ENCODE results near the gene ARHGAP32.
"Not testable (repeated sequence)": the region's sequence is repeated elsewhere in the genome, so short reads cannot be mapped to it uniquely, and the experiment has no call there.

ARHGAP32 gene

DNA sequence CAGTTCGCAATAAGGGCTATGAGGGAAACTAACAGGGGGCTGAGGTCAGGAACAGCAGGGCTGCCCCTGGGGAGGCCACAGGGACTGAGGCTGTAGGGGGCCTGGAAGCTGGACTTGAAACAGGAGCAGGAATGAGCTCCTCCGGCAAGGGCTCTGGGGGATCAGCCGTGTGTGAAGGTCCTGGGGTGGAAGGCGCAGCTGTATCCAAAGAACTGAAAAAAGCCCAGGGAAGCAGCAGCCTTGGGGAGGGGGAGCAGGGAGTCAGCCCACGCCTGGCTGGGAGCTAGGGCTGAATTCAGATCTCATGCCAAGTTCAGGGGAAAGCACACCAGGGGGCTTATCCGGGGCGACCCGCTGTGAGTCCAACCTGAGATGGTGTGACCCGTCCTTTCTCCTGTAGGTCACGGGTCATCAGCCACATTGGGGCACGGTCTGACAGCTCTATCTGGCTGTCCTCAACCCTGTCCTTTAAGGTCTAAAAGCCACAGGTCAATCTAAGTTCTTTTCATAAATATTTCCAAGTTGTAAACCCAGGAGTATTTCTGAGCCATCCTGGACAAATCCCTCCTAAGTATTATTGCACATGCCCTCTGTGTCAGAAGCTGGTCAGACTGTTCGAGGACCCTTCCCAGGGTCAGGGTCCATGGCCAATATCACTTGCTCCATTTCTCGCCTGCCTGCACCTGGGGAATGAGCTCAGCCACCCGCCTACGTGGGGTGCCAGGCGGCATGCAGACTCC is 267.4 kb downstream of the ARHGAP32 start:
- Histone ChIP-seq H3K9me3 (ENCODE audit: control insufficient read depth in 5 of 5, low read length in 5 of 5) (no peaks in the 10 kb centered on the region), H3K4me3 (ENCODE audit: low read depth in 1 of 5, low read length in 5 of 5) (no peak overlapping the region), H3K9ac (ENCODE audit: low read length in 5 of 5) (no peak overlapping the region), H3K36me3 (ENCODE audit: control insufficient read depth in 5 of 5, insufficient read depth in 5 of 5, low read length in 5 of 5) (no peaks in the 10 kb centered on the region), H3K27ac (ENCODE audit: low read depth, low read length) (no peak overlapping the region), H3K27me3 (ENCODE audit: control insufficient read depth in 5 of 5, insufficient read depth in 4 of 5, low read length in 5 of 5) (peaks cover 0 to 8% (median 3%) of the 10 kb centered on the region in 5 donors), H3K4me1 (ENCODE audit: control insufficient read depth in 5 of 5, insufficient read depth in 5 of 5, low read length in 5 of 5) (no peaks in the 10 kb centered on the region)

DNA sequence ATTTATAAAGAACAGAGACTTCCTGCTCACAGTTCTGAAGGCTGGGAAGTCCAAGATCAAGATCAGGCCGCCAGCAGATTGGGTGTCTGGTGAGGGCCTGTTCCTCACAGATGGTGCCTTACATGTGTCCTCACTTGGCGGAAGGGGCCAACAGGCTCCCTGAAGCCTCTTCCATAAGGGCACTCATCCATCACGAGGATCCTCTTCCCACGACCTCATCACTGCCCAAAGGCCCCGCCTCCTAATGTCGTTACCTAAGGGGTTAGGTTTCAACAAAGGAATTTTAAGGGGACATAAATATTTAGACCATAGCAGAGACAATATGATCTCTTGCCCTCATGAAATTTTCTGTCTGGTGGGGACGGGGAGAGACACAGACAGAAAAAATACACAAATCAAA is 268.0 kb downstream of the ARHGAP32 start:
- H3K9ac ChIP-seq (ENCODE audit: low read length in 5 of 5): no peak overlapping the region
- H3K4me1 ChIP-seq (ENCODE audit: control insufficient read depth in 5 of 5, insufficient read depth in 5 of 5, low read length in 5 of 5): peaks cover 0 to under 1% (median 0%) of the 10 kb centered on the region in 5 donors
- peaks cover 0 to 6% (median 0%) of the 10 kb centered on the region in 5 donors for H3K27me3 ChIP-seq (ENCODE audit: control insufficient read depth in 5 of 5, insufficient read depth in 4 of 5, low read length in 5 of 5)
- no peak overlapping the region for H3K27ac ChIP-seq (ENCODE audit: low read depth, low read length)
- no peak overlapping the region for H3K4me3 ChIP-seq (ENCODE audit: low read depth in 1 of 5, low read length in 5 of 5)
- no peaks in the 10 kb centered on the region for H3K36me3 ChIP-seq (ENCODE audit: control insufficient read depth in 5 of 5, insufficient read depth in 5 of 5, low read length in 5 of 5)
- no peaks in the 10 kb centered on the region for H3K9me3 ChIP-seq (ENCODE audit: control insufficient read depth in 5 of 5, low read length in 5 of 5)

DNA sequence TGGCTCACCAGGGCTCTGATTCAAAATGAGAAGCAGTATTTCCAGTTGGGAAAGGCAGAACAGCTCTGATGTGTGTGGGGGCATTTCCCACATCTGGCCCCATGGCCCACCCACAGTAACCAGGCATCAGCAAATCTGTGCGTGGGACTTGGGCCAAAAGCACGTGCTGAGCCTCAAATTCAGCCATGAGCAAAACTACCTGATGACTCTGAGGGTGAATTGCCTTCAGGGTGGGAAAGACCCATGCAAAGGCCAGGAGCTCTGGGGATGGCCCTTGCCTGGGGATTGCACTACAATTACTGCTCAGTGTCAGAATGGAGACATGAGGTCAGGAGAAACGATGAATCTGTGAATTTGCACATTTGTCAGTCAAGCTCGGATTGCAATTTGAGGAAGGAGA is 270.3 kb downstream of the ARHGAP32 start:
- Histone ChIP-seq H3K9ac (ENCODE audit: low read length in 5 of 5) (no peak overlapping the region), H3K4me1 (ENCODE audit: control insufficient read depth in 5 of 5, insufficient read depth in 5 of 5, low read length in 5 of 5) (peaks cover 0 to 10% (median 0%) of the 10 kb centered on the region in 5 donors), H3K27ac (ENCODE audit: low read depth, low read length) (no peak overlapping the region), H3K9me3 (ENCODE audit: control insufficient read depth in 5 of 5, low read length in 5 of 5) (no peaks in the 10 kb centered on the region), H3K4me3 (ENCODE audit: low read depth in 1 of 5, low read length in 5 of 5) (no peak overlapping the region), H3K36me3 (ENCODE audit: control insufficient read depth in 5 of 5, insufficient read depth in 5 of 5, low read length in 5 of 5) (no peaks in the 10 kb centered on the region), H3K27me3 (ENCODE audit: control insufficient read depth in 5 of 5, insufficient read depth in 4 of 5, low read length in 5 of 5) (peaks cover 0 to 9% (median 0%) of the 10 kb centered on the region in 5 donors)

DNA sequence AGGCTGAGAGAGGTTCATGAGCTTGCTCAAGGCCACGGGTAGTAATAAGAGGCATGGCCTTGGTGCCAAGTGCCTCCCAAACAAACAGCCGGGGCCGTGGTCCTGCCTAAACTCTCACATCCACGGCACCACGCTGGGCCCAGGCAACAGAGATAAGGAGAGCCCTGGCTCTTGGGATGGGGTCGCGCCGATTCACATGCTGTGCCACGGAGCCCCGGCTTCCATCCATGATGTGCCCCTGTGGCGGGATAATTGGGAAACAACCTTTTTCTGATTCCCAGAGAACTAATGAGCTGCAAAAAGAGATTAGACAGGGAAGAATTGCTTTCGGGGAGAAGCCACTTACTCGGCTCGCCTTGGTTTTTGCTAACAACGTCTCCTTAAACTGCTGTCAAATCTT is 271.5 kb downstream of the ARHGAP32 start:
- peaks cover 0 to 10% (median 0%) of the 10 kb centered on the region in 5 donors for H3K4me1 ChIP-seq (ENCODE audit: control insufficient read depth in 5 of 5, insufficient read depth in 5 of 5, low read length in 5 of 5)
- no peak overlapping the region for H3K4me3 ChIP-seq (ENCODE audit: low read depth in 1 of 5, low read length in 5 of 5)
- H3K27me3 ChIP-seq (ENCODE audit: control insufficient read depth in 5 of 5, insufficient read depth in 4 of 5, low read length in 5 of 5): peaks cover 0 to 6% (median 0%) of the 10 kb centered on the region in 5 donors
- H3K9me3 ChIP-seq (ENCODE audit: control insufficient read depth in 5 of 5, low read length in 5 of 5): no peaks in the 10 kb centered on the region
- no peak overlapping the region for H3K27ac ChIP-seq (ENCODE audit: low read depth, low read length)
- H3K36me3 ChIP-seq (ENCODE audit: control insufficient read depth in 5 of 5, insufficient read depth in 5 of 5, low read length in 5 of 5): no peaks in the 10 kb centered on the region
- no peak overlapping the region for H3K9ac ChIP-seq (ENCODE audit: low read length in 5 of 5)

DNA sequence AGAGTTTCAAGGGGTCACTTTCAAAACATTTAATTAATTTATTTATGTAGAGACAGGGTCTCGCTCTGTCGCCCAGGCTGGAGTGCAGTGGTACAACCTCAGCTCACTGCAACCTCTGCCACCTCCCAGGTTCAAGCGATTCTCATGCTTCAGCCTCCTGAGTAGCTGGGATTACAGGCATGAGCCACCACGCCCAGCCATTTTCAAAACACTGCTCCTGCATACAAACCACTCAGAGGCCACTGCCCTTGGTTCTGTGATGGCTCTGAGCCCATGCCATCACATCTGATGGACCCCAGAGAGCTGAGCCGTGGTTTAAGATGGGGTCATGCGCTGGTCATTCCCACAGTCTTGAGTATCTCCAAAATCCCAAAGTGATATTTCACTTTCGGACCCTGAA is 272.5 kb downstream of the ARHGAP32 start:
- not testable (repeated sequence) for H3K36me3 ChIP-seq (ENCODE audit: control insufficient read depth in 5 of 5, insufficient read depth in 5 of 5, low read length in 5 of 5); H3K27ac ChIP-seq (ENCODE audit: low read depth, low read length); H3K9me3 ChIP-seq (ENCODE audit: control insufficient read depth in 5 of 5, low read length in 5 of 5); H3K4me1 ChIP-seq (ENCODE audit: control insufficient read depth in 5 of 5, insufficient read depth in 5 of 5, low read length in 5 of 5); H3K4me3 ChIP-seq (ENCODE audit: low read depth in 1 of 5, low read length in 5 of 5); H3K9ac ChIP-seq (ENCODE audit: low read length in 5 of 5)
- H3K27me3 ChIP-seq (ENCODE audit: control insufficient read depth in 5 of 5, insufficient read depth in 4 of 5, low read length in 5 of 5): peaks cover 0 to 12% (median 0%) of the 10 kb centered on the region in 5 donors

DNA sequence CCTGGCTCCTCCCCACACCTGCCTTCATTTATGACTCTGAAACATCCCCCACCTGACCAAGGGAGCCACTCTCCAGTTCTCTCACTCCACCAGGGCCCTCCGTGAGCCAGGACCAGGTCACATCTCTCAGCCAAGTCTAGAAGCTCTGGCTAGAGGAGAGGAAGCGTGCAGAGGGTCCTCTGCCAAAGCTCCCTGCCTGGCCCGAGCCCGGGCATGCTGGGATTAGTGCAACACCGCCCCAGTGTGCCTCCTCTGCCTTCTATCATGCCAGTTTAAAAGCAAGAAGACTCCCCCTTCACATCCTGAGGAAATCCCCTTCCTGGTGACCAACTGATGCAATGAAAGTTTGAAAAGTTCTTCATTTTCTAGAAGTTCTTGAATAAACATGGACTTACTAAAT is 272.9 kb downstream of the ARHGAP32 start:
- no peaks in the 10 kb centered on the region for H3K36me3 ChIP-seq (ENCODE audit: control insufficient read depth in 5 of 5, insufficient read depth in 5 of 5, low read length in 5 of 5)
- H3K4me3 ChIP-seq (ENCODE audit: low read depth in 1 of 5, low read length in 5 of 5): no peak overlapping the region
- H3K27ac ChIP-seq (ENCODE audit: low read depth, low read length): no peak overlapping the region
- peaks cover 0 to 13% (median 0%) of the 10 kb centered on the region in 5 donors for H3K27me3 ChIP-seq (ENCODE audit: control insufficient read depth in 5 of 5, insufficient read depth in 4 of 5, low read length in 5 of 5)
- no peaks in the 10 kb centered on the region for H3K9me3 ChIP-seq (ENCODE audit: control insufficient read depth in 5 of 5, low read length in 5 of 5)
- peaks cover 0 to 10% (median 0%) of the 10 kb centered on the region in 5 donors for H3K4me1 ChIP-seq (ENCODE audit: control insufficient read depth in 5 of 5, insufficient read depth in 5 of 5, low read length in 5 of 5)
- H3K9ac ChIP-seq (ENCODE audit: low read length in 5 of 5): no peak overlapping the region

DNA sequence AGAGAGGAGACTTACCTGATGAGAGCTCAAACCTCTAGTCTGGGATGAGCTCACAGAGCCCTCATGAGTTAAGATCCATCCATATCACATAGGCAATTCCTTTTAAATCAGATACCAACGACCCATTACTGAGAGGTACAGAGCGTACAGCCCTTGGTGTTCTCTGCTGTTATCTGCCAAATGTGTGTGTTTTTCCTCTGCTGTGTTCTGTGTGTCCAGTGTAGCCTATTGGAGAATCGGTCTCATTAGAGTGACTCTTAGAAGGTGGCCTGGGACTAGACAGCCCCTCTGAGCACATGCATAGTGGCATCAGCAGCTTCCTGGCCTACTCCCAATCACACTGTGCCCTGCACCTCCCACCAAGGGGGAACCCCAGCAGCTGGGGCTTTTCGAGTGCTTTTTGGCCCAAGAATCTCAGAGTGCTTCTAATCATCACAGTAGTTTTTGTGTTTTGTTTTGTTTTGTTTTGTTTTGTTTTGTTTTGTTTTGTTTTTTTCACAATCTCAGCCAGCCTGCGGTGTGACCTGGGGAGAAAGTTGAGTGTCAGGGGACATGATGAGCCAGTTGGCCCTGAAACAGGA is 274.9 kb downstream of the ARHGAP32 start:
- no peaks in the 10 kb centered on the region for H3K36me3 ChIP-seq (ENCODE audit: control insufficient read depth in 5 of 5, insufficient read depth in 5 of 5, low read length in 5 of 5)
- H3K27ac ChIP-seq (ENCODE audit: low read depth, low read length): no peak overlapping the region

DNA sequence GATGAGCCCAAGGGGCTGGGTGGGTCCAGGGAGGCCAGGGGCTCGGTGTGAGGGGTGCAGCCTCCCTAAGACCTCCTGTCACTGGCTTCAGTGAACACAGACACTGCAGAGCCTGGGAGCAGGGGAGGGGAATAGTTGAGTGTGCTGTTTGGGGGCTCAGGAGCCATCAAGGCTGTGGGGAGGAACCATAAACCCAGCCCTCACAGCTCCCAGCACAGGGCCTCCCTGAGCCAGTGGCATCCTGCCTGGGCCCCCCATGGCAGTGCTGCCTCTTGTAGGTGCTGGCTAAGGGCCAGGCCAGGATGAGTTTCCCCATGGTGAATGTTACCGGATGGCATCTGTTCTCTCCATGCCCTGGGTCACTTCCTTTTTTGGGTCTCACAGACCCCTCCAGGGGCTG is 275.4 kb downstream of the ARHGAP32 start:
- Histone ChIP-seq H3K4me3 (ENCODE audit: low read depth in 1 of 5, low read length in 5 of 5) (no peak overlapping the region), H3K27ac (ENCODE audit: low read depth, low read length) (no peak overlapping the region), H3K9me3 (ENCODE audit: control insufficient read depth in 5 of 5, low read length in 5 of 5) (no peaks in the 10 kb centered on the region), H3K9ac (ENCODE audit: low read length in 5 of 5) (no peak overlapping the region), H3K27me3 (ENCODE audit: control insufficient read depth in 5 of 5, insufficient read depth in 4 of 5, low read length in 5 of 5) (peaks cover 0 to 13% (median 0%) of the 10 kb centered on the region in 5 donors), H3K4me1 (ENCODE audit: control insufficient read depth in 5 of 5, insufficient read depth in 5 of 5, low read length in 5 of 5) (peaks cover 0 to 10% (median 0%) of the 10 kb centered on the region in 5 donors), H3K36me3 (ENCODE audit: control insufficient read depth in 5 of 5, insufficient read depth in 5 of 5, low read length in 5 of 5) (no peaks in the 10 kb centered on the region)

More for the DNA sequence above, 274.9 kb downstream of the ARHGAP32 start:
- Histone ChIP-seq H3K4me1 (ENCODE audit: control insufficient read depth in 5 of 5, insufficient read depth in 5 of 5, low read length in 5 of 5) (peaks cover 0 to 10% (median 0%) of the 10 kb centered on the region in 5 donors), H3K27me3 (ENCODE audit: control insufficient read depth in 5 of 5, insufficient read depth in 4 of 5, low read length in 5 of 5) (peaks cover 0 to 13% (median 0%) of the 10 kb centered on the region in 5 donors), H3K9ac (ENCODE audit: low read length in 5 of 5) (no peak overlapping the region), H3K9me3 (ENCODE audit: control insufficient read depth in 5 of 5, low read length in 5 of 5) (no peaks in the 10 kb centered on the region), H3K4me3 (ENCODE audit: low read depth in 1 of 5, low read length in 5 of 5) (no peak overlapping the region)

DNA sequence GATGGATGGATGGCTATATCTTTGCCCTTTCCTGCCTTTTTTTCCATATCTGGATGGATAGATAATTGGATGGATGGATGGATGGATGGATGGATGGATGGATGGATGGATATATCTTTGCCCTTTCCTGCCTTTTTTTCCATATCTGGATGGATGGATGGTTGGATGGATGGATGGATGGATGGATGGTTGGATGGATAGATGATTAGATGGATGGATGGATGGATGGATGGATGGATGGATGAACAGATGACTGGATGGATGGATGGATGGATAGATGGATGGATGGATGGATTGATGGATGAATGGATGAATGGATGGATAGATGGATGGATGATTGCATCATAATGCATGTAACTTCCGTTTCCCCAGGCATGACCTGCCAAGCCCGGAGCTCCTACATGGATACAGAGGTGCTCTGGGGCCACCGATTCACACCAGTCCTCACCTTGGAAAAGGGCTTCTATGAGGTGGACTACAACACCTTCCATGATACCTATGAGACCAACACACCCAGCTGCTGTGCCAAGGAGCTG is 276.0 kb downstream of the ARHGAP32 start:
- H3K9me3 ChIP-seq (ENCODE audit: control insufficient read depth in 5 of 5, low read length in 5 of 5): no peaks in the 10 kb centered on the region
- peaks cover 0 to 4% (median 0%) of the 10 kb centered on the region in 5 donors for H3K36me3 ChIP-seq (ENCODE audit: control insufficient read depth in 5 of 5, insufficient read depth in 5 of 5, low read length in 5 of 5)
- H3K4me3 ChIP-seq (ENCODE audit: low read depth in 1 of 5, low read length in 5 of 5): no peak overlapping the region
- H3K4me1 ChIP-seq (ENCODE audit: control insufficient read depth in 5 of 5, insufficient read depth in 5 of 5, low read length in 5 of 5): peaks cover 0 to 10% (median 0%) of the 10 kb centered on the region in 5 donors
- H3K27me3 ChIP-seq (ENCODE audit: control insufficient read depth in 5 of 5, insufficient read depth in 4 of 5, low read length in 5 of 5): peaks cover 0 to 13% (median 0%) of the 10 kb centered on the region in 5 donors
- no peak overlapping the region for H3K9ac ChIP-seq (ENCODE audit: low read length in 5 of 5)
- H3K27ac ChIP-seq (ENCODE audit: low read depth, low read length): no peak overlapping the region

DNA sequence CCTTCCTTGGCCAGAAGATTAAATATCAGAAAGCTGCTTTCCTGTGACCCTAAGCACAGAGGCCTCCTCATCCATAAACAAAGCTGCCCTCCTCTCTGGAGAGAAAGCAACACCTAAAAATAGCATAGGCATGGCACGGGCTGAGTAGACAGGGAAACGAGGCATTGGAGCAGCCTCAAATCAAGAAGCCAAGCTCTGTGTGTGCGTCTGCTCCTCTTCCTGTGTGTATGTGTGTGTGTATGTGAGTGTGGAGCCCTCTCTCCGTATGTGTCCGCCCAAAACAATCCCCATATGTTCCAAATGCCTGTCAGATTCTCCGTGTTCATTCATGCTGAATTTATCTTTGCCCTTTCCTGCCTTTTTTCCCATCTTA is 277.0 kb downstream of the ARHGAP32 start:
- peaks cover 0 to 9% (median 0%) of the 10 kb centered on the region in 5 donors for H3K27me3 ChIP-seq (ENCODE audit: control insufficient read depth in 5 of 5, insufficient read depth in 4 of 5, low read length in 5 of 5)
- H3K27ac ChIP-seq (ENCODE audit: low read depth, low read length): no peak overlapping the region
- no peak overlapping the region for H3K4me3 ChIP-seq (ENCODE audit: low read depth in 1 of 5, low read length in 5 of 5)
- peaks cover 0 to 10% (median 0%) of the 10 kb centered on the region in 5 donors for H3K4me1 ChIP-seq (ENCODE audit: control insufficient read depth in 5 of 5, insufficient read depth in 5 of 5, low read length in 5 of 5)
- H3K9ac ChIP-seq (ENCODE audit: low read length in 5 of 5): no peak overlapping the region
- H3K9me3 ChIP-seq (ENCODE audit: control insufficient read depth in 5 of 5, low read length in 5 of 5): no peaks in the 10 kb centered on the region
- H3K36me3 ChIP-seq (ENCODE audit: control insufficient read depth in 5 of 5, insufficient read depth in 5 of 5, low read length in 5 of 5): peaks cover 0 to 4% (median 0%) of the 10 kb centered on the region in 5 donors
